Muscle layer of colon (tissue), 2 donors: ENCODE results near the gene COP1.

ENCODE experiments used
- H3K27ac ChIP-seq: one replicate; pipeline ENCODE4 v1.7.0; 2013; ENCODE audit warnings: low read depth, mild to moderate bottlenecking, low read length, moderate library complexity
- H3K27me3 ChIP-seq, 2 donors: one replicate each; pipeline ENCODE4 v1.7.0; 2013; ENCODE audit warnings: low read length in 2 of 2, mild to moderate bottlenecking in 2 of 2; ENCODE audit not compliant: insufficient read depth in 2 of 2, control insufficient read depth in 1 of 2
- H3K36me3 ChIP-seq: one replicate; pipeline ENCODE4 v1.7.0; 2013; ENCODE audit warnings: mild to moderate bottlenecking, low read length; ENCODE audit not compliant: insufficient read depth
- H3K4me1 ChIP-seq: one replicate; pipeline ENCODE4 v1.7.0; 2013; ENCODE audit warnings: mild to moderate bottlenecking, low read length; ENCODE audit not compliant: insufficient read depth
- H3K4me3 ChIP-seq, 2 donors: one replicate each; pipeline ENCODE4 v1.7.0; 2013; ENCODE audit warnings: low read length in 2 of 2, low read depth in 1 of 2, mild to moderate bottlenecking in 1 of 2, moderate library complexity in 1 of 2
- H3K9ac ChIP-seq: one replicate; pipeline ENCODE4 v1.7.0; 2013; ENCODE audit warnings: low read length
- H3K9me3 ChIP-seq: one replicate; pipeline ENCODE4 v1.7.0; 2013; ENCODE audit warnings: mild to moderate bottlenecking, low read length
- donor health status: abdominal sarcoma.
- donor health status: Adenocarcinoma of cecum.

Gene COP1

GRCh38 chr1:176066709-176067108 is 140.4 kb downstream of the COP1 start:
- no peak overlapping the region for H3K27ac ChIP-seq
- no peak overlapping the region for H3K4me3 ChIP-seq
- H3K36me3 ChIP-seq: no peaks in the 10 kb centered on the region
- H3K9me3 ChIP-seq: no peaks in the 10 kb centered on the region
- H3K4me1 ChIP-seq: no peaks in the 10 kb centered on the region
- H3K9ac ChIP-seq: no peak overlapping the region
- H3K27me3 ChIP-seq: no peaks in the 10 kb centered on the region

- Histone ChIP-seq H3K4me3 (no peak overlapping the region), H3K27me3 (no peaks in the 10 kb centered on the region), H3K4me1 (no peaks in the 10 kb centered on the region), H3K9ac (no peak overlapping the region), H3K36me3 (no peaks in the 10 kb centered on the region), H3K9me3 (no peaks in the 10 kb centered on the region), H3K27ac (no peak overlapping the region)
These were observed 148.4 kb downstream of the COP1 start for GRCh38 chr1:176058686-176059085.

GRCh38 chr1:176056312-176056711 is 150.8 kb downstream of the COP1 start:
- Histone ChIP-seq H3K4me3 (no peak overlapping the region), H3K27me3 (no peaks in the 10 kb centered on the region), H3K27ac (no peak overlapping the region), H3K36me3 (no peaks in the 10 kb centered on the region), H3K9ac (no peak overlapping the region), H3K4me1 (no peaks in the 10 kb centered on the region), H3K9me3 (no peaks in the 10 kb centered on the region)

- Histone ChIP-seq H3K9ac (no peak overlapping the region), H3K27me3 (no peaks in the 10 kb centered on the region), H3K27ac (no peak overlapping the region), H3K4me1 (no peaks in the 10 kb centered on the region), H3K4me3 (no peak overlapping the region), H3K9me3 (no peaks in the 10 kb centered on the region), H3K36me3 (no peaks in the 10 kb centered on the region)
These were observed 151.7 kb downstream of the COP1 start for GRCh38 chr1:176055398-176055797.

GRCh38 chr1:176051902-176052518 is 155.1 kb downstream of the COP1 start:
- Histone ChIP-seq H3K27ac (no peak overlapping the region), H3K4me3 (no peak overlapping the region), H3K4me1 (no peaks in the 10 kb centered on the region), H3K27me3 (no peaks in the 10 kb centered on the region), H3K9me3 (no peaks in the 10 kb centered on the region), H3K9ac (no peak overlapping the region), H3K36me3 (no peaks in the 10 kb centered on the region)

GRCh38 chr1:176051402-176051801 is 155.7 kb downstream of the COP1 start:
- H3K4me1 ChIP-seq: no peaks in the 10 kb centered on the region
- H3K9me3 ChIP-seq: no peaks in the 10 kb centered on the region
- no peak overlapping the region for H3K9ac ChIP-seq
- H3K36me3 ChIP-seq: no peaks in the 10 kb centered on the region
- no peak overlapping the region for H3K4me3 ChIP-seq
- no peaks in the 10 kb centered on the region for H3K27me3 ChIP-seq
- no peak overlapping the region for H3K27ac ChIP-seq

GRCh38 chr1:176049582-176049981 is 157.5 kb downstream of the COP1 start:
- H3K4me1 ChIP-seq: no peaks in the 10 kb centered on the region
- H3K9ac ChIP-seq: no peak overlapping the region
- H3K36me3 ChIP-seq: no peaks in the 10 kb centered on the region
- H3K4me3 ChIP-seq: no peak overlapping the region
- H3K9me3 ChIP-seq: no peaks in the 10 kb centered on the region
- no peak overlapping the region for H3K27ac ChIP-seq
- H3K27me3 ChIP-seq: no peaks in the 10 kb centered on the region

- Histone ChIP-seq H3K9ac (no peak overlapping the region), H3K27me3 (no peaks in the 10 kb centered on the region), H3K36me3 (peaks cover 10% of the 10 kb centered on the region), H3K4me3 (no peak overlapping the region), H3K27ac (no peak overlapping the region), H3K9me3 (no peaks in the 10 kb centered on the region), H3K4me1 (no peaks in the 10 kb centered on the region)
These were observed 160.2 kb downstream of the COP1 start for GRCh38 chr1:176046926-176047325.

GRCh38 chr1:176043537-176043936 is 163.5 kb downstream of the COP1 start:
- Histone ChIP-seq H3K36me3 (peaks cover 10% of the 10 kb centered on the region), H3K9me3 (no peaks in the 10 kb centered on the region), H3K9ac (no peak overlapping the region), H3K4me1 (no peaks in the 10 kb centered on the region), H3K27ac (no peak overlapping the region), H3K27me3 (no peaks in the 10 kb centered on the region), H3K4me3 (no peak overlapping the region)

GRCh38 chr1:176033881-176034280 is 173.2 kb downstream of the COP1 start:
- H3K36me3 ChIP-seq: no peaks in the 10 kb centered on the region
- H3K9me3 ChIP-seq: no peaks in the 10 kb centered on the region
- no peaks in the 10 kb centered on the region for H3K27me3 ChIP-seq
- no peaks in the 10 kb centered on the region for H3K4me1 ChIP-seq
- H3K4me3 ChIP-seq: no peak overlapping the region
- no peak overlapping the region for H3K27ac ChIP-seq
- H3K9ac ChIP-seq: no peak overlapping the region

- Histone ChIP-seq H3K9ac (no peak overlapping the region), H3K4me3 (no peak overlapping the region), H3K27ac (no peak overlapping the region), H3K9me3 (no peaks in the 10 kb centered on the region), H3K4me1 (no peaks in the 10 kb centered on the region), H3K36me3 (no peaks in the 10 kb centered on the region), H3K27me3 (no peaks in the 10 kb centered on the region)
These were observed 173.6 kb downstream of the COP1 start for GRCh38 chr1:176033474-176033873.

GRCh38 chr1:176032040-176032645 is 174.9 kb downstream of the COP1 start:
- Histone ChIP-seq H3K36me3 (no peaks in the 10 kb centered on the region), H3K4me3 (no peak overlapping the region), H3K9me3 (no peaks in the 10 kb centered on the region), H3K9ac (no peak overlapping the region), H3K27me3 (no peaks in the 10 kb centered on the region), H3K4me1 (no peaks in the 10 kb centered on the region), H3K27ac (no peak overlapping the region)
